Activated CD8-positive, alpha-beta memory T cell treated with anti-CD3 and anti-CD28 coated beads, Interleukin-2, amount 50 U/mL, for 1 hour (primary cell): ENCODE results near the gene DCAF17.
"Not testable (repeated sequence)": the region's sequence is repeated elsewhere in the genome, so short reads cannot be mapped to it uniquely, and the experiment has no call there.

Experiments used
- DNase-seq: peaks from one replicate; pipeline ENCODE4 v3.0.0-alpha.2; 2020; ENCODE audit errors: extremely low read depth

The DCAF17 gene

GRCh38 chr2:171513719-171514160 lies 79.7 kb downstream of the DCAF17 start:
- no peak for DNase-seq

- DNase-seq = no peak
These were observed 81.0 kb downstream of the DCAF17 start for GRCh38 chr2:171514908-171515582.

GRCh38 chr2:171515672-171516298 lies 81.8 kb downstream of the DCAF17 start:
- DNase-seq = no peak

- DNase-seq = no peak
These were observed 82.8 kb downstream of the DCAF17 start for GRCh38 chr2:171516793-171517192.

- DNase-seq = no peak
These were observed 86.4 kb downstream of the DCAF17 start for GRCh38 chr2:171520471-171520870.

GRCh38 chr2:171521361-171522051 lies 87.5 kb downstream of the DCAF17 start:
- no peak for DNase-seq

- no peak for DNase-seq
These were observed 88.2 kb downstream of the DCAF17 start, which contains the start of gene CYBRD1 for GRCh38 chr2:171522052-171522787. Gene CYBRD1 (plus strand): TSS chr2:171522474. CDS start chr2:171522546, 72 bp downstream.

- no peak for DNase-seq
These were observed 88.7 kb downstream of the DCAF17 start for GRCh38 chr2:171522788-171523087.

- no peak for DNase-seq
These were observed 89.3 kb downstream of the DCAF17 start for GRCh38 chr2:171523088-171524017.

GRCh38 chr2:171524018-171524401 lies 90.0 kb downstream of the DCAF17 start:
- DNase-seq = no peak

GRCh38 chr2:171529914-171530313 lies 95.9 kb downstream of the DCAF17 start:
- no peak for DNase-seq

GRCh38 chr2:171530378-171530777 lies 96.4 kb downstream of the DCAF17 start:
- no peak for DNase-seq

GRCh38 chr2:171530859-171531258 lies 96.8 kb downstream of the DCAF17 start:
- not testable (repeated sequence) for DNase-seq

GRCh38 chr2:171531291-171531690 lies 97.3 kb downstream of the DCAF17 start:
- no peak for DNase-seq

- DNase-seq = no peak
These were observed 97.9 kb downstream of the DCAF17 start for GRCh38 chr2:171531836-171532450.

GRCh38 chr2:171533331-171533730 lies 99.3 kb downstream of the DCAF17 start:
- no peak for DNase-seq
